Natural killer cell treated with Interleukin-12 subunit alpha and Interleukin-12 subunit beta and Interleukin-15 and Interleukin-18, amount 100 ng/mL, for 72 hours (primary cell): Measurements from ENCODE around the gene ZNF385B. TPM values are rescaled to one million over a fixed set of nuclear protein-coding genes. Genes with fewer than 3 reads are reported as not detected.

Source experiments
- ATAC-seq, 2 donors: fragments of 150-1000 bp; cut with Tn5 transposase in 1 of 2; sonication (Bioruptor Pico), chemical (Tn5 transposase) in 1 of 2; 2 replicates each; pipeline ENCODE4 v1.10.0; 2021
- DNase-seq: peaks from one replicate; pipeline ENCODE4 v3.0.0; 2022; ENCODE audit warnings: low spot score
- H3K27ac Mint-ChIP-seq, 2 donors: 1 replicate in 1 of 2; 2 replicates in 1 of 2; pipeline ENCODE4 v1.8.0; 2022; ENCODE audit warnings: mixed read lengths in 2 of 2, mild to moderate bottlenecking in 1 of 2, moderate library complexity in 1 of 2
- H3K27me3 Mint-ChIP-seq, 2 donors: 1 replicate in 1 of 2; 2 replicates in 1 of 2; pipeline ENCODE4 v1.8.0; 2022; ENCODE audit warnings: mixed read lengths in 2 of 2
- H3K36me3 Mint-ChIP-seq: one replicate; pipeline ENCODE4 v1.8.0; 2022; ENCODE audit warnings: mixed read lengths
- H3K4me1 Mint-ChIP-seq, 2 donors: 1 replicate in 1 of 2; 2 replicates in 1 of 2; pipeline ENCODE4 v1.8.0; 2022; ENCODE audit warnings: low read depth in 2 of 2, mixed read lengths in 2 of 2, mild to moderate bottlenecking in 1 of 2
- H3K4me3 Mint-ChIP-seq: one replicate; pipeline ENCODE4 v1.8.0; 2022; ENCODE audit warnings: mixed read lengths
- H3K9me3 Mint-ChIP-seq: 2 replicates; pipeline ENCODE4 v1.8.0; 2022; ENCODE audit warnings: mixed read lengths
- total RNA-seq, 2 donors: library from RNA; stranded (reverse); gene quantifications; one replicate each; pipeline ENCODE4 v1.2.3, GENCODE V29; 2022

The ZNF385B gene
- total RNA-seq, 2 donors from 2014 or later: not detected

DNA sequence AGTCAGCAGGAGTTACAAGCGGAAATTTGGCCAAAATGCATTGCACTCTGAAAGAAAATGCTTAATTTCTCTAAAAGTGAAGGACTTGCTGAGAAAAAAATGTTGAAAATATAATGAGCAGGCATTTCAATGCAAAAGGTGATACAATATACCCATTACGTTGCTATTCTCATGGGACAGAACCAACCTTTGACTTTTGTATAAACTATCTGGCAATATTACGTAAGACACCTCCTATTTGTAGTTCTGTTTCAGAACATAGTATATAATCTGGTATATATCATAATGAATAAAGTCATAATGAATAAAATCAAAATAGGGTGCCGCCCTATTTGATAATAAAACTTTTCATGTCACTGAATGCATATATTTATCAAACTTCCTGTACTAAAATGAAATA lies 310.6 kb downstream of the ZNF385B start:
- Mint-ChIP-seq H3K9me3 (peaks cover 8% of the 10 kb centered on the region), H3K27ac (no peak overlapping the region), H3K4me3 (no peak overlapping the region), H3K4me1 (no peaks in the 10 kb centered on the region), H3K27me3 (no peaks in the 10 kb centered on the region), H3K36me3 (no peaks in the 10 kb centered on the region)
- DNase-seq: no peak
- no peak for ATAC-seq

DNA sequence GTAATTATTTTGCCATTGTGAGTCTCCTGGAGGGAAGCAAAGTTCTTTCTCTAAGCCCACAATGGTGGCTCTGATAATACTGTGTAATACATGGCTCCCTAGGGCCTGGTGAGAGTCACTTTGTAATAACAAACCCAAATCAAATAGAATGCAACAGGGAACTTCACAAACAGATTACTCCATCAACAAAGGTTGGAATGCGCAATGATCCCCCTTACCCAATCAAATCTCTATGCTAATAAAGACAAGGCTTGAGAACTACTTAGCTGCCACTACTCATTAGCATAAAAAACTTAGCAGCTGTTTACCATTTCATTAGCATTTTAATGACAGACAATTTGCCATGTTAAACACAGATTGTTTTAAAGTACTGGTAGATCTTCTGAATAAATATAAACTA lies 311.2 kb downstream of the ZNF385B start:
- DNase-seq: no peak
- H3K4me3 Mint-ChIP-seq: no peak overlapping the region
- H3K27me3 Mint-ChIP-seq: no peaks in the 10 kb centered on the region
- no peak for ATAC-seq
- H3K36me3 Mint-ChIP-seq: no peaks in the 10 kb centered on the region
- H3K4me1 Mint-ChIP-seq: no peaks in the 10 kb centered on the region
- H3K9me3 Mint-ChIP-seq: peaks cover 8% of the 10 kb centered on the region
- no peak overlapping the region for H3K27ac Mint-ChIP-seq

DNA sequence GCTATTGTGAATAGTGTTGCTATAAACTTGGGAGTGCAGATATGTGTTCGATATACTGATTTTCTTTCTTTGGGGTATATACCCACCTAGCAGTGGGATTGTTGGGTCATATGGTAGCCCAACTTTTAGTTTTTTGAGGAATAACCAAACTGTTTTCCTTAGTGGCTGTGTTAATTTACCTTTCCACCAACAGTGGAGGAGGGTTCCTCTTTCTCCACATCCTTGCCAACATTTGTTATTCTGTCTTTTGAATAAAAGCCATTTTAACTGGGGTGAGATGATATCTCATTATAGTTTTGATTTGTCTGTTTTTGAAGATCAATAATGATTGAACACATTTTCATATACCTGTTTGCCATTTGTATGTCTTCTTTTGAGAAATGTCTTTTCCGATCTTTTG lies 314.8 kb downstream of the ZNF385B start:
- Mint-ChIP-seq H3K4me3 (no peak overlapping the region), H3K4me1 (no peaks in the 10 kb centered on the region), H3K27ac (no peak overlapping the region), H3K36me3 (no peaks in the 10 kb centered on the region), H3K27me3 (no peaks in the 10 kb centered on the region), H3K9me3 (peaks cover 7% of the 10 kb centered on the region)
- DNase-seq (no peak), ATAC-seq (no peak)

DNA sequence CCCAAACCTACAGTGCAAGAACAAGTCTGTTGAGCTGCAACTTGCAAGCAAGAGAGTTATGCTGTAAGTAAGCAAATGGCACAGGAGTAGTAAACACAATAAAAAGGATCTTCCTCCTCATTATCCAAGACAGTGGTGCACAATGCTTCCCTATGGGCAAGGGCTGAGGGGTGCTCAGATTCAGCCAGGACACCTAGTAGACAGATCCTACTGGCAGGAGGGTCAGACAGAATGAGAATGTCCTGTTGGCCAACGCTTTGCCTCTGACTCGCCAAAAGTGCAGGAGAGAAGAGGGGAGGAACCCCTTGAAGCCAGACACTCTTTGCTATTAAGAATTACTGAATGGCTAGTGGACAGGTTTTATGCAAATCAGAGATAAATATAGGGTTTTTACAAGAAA lies 316.4 kb downstream of the ZNF385B start:
- Mint-ChIP-seq H3K4me1 (no peaks in the 10 kb centered on the region), H3K4me3 (no peak overlapping the region), H3K9me3 (peaks cover 5% of the 10 kb centered on the region), H3K36me3 (no peaks in the 10 kb centered on the region), H3K27ac (no peak overlapping the region), H3K27me3 (no peaks in the 10 kb centered on the region)
- DNase-seq (no peak), ATAC-seq (no peak)

DNA sequence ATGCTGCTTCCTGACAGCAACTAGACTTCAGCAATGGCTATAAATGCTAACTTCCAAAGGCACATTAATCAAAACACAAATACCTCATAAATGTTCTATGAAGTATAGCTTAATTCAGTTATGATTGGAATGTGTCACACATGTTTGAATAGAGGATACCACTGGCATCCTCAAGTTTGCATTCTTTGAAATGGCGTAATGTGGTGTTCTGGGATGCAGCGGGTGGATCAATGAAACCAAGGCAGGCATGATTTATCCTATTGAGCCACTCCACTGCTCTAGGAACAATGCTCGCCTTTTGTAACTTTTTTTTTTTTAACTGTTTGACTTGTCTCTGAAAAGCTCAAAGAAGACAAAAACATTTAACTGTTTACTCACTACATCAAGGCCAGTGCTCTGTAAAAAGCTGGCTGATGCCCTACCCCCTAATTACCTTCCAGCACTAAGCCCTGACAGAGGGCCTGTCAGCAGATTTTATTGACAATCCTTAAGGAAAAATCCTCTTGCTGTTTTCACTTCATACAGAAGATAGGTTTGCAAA lies 318.0 kb downstream of the ZNF385B start:
- no peaks in the 10 kb centered on the region for H3K36me3 Mint-ChIP-seq
- DNase-seq (no peak), ATAC-seq (no peak)
- no peak overlapping the region for H3K4me3 Mint-ChIP-seq
- H3K27ac Mint-ChIP-seq: no peak overlapping the region
- no peaks in the 10 kb centered on the region for H3K4me1 Mint-ChIP-seq
- peaks cover 5% of the 10 kb centered on the region for H3K9me3 Mint-ChIP-seq
- H3K27me3 Mint-ChIP-seq: no peaks in the 10 kb centered on the region

DNA sequence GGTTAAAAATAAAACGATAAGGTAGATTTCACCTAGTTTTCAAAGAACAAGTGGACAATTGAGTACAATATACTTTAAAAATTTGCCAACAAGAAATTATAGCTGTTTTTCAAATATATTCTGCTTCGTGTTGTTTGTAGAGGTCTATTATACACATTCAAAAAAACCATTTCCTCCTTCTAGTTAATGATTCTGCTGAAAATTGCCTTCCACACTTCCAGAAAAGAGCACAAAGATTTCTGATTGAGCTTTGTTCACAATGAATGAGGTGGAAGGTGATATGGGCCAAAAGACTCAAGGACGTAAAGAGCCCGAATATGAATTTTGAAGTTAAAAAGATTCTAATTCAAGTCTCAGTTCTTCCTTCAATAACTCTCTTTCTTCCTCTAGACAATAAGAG lies 319.8 kb downstream of the ZNF385B start:
- ATAC-seq: no peak
- no peak for DNase-seq
- no peak overlapping the region for H3K4me3 Mint-ChIP-seq
- no peak overlapping the region for H3K27ac Mint-ChIP-seq
- no peaks in the 10 kb centered on the region for H3K36me3 Mint-ChIP-seq
- no peaks in the 10 kb centered on the region for H3K9me3 Mint-ChIP-seq
- no peaks in the 10 kb centered on the region for H3K27me3 Mint-ChIP-seq
- H3K4me1 Mint-ChIP-seq: no peaks in the 10 kb centered on the region

DNA sequence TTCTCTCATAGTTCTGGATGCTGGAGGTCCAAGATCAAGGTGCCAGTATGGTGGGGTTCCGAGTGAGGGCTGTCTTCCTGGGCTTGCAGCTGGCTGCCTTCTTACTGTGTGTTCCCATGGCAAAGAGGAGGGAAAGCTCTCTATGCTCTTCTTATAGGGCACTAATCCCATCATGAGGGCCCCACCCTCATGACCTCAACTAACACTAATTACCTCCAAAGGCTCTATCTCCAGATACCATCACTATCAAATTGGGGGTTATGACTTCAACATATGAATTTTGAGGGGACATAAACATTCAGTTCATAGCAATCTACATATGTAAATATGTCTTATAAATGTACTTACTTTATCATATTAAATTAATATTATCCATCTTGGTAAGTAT lies 322.3 kb downstream of the ZNF385B start:
- no peaks in the 10 kb centered on the region for H3K9me3 Mint-ChIP-seq
- H3K4me3 Mint-ChIP-seq: no peak overlapping the region
- H3K4me1 Mint-ChIP-seq: no peaks in the 10 kb centered on the region
- ATAC-seq (no peak), DNase-seq (no peak)
- H3K27ac Mint-ChIP-seq: no peak overlapping the region
- H3K36me3 Mint-ChIP-seq: no peaks in the 10 kb centered on the region
- H3K27me3 Mint-ChIP-seq: no peaks in the 10 kb centered on the region

DNA sequence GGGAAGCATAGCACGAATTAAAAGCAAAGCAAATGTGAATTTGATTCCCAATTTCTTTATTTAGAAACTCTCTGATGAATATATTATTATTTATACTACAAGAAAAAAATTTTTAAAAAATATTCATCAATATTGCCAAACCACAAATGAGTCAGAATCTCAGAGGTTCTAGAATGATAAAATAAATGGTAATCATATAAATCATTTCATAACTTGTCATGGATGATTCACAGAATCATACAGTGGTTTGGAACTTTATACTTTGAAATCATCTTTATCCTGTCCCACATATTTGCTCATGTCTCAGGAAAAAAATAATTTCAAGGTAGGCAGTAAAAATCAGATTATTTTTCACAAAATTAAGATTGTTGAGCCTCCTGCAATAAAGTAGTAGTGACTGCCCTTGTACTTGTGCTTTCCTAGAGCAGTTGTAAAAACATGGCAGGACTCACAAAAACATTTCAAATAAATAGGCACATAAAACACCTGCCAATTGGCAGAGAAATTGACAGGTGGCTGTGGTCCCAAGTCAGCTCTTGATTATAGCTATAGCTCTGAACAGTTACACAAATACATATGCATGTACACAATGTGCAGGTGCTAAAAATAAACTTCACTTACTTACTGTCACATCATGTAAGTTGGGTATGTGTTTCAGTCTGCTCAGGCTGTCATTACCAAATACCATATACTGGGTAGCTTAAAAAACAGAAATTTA lies 322.8 kb downstream of the ZNF385B start:
- H3K27me3 Mint-ChIP-seq: no peaks in the 10 kb centered on the region
- ATAC-seq (no peak), DNase-seq (no peak)
- no peak overlapping the region for H3K4me3 Mint-ChIP-seq
- no peaks in the 10 kb centered on the region for H3K4me1 Mint-ChIP-seq
- H3K36me3 Mint-ChIP-seq: no peaks in the 10 kb centered on the region
- no peak overlapping the region for H3K27ac Mint-ChIP-seq
- no peaks in the 10 kb centered on the region for H3K9me3 Mint-ChIP-seq

DNA sequence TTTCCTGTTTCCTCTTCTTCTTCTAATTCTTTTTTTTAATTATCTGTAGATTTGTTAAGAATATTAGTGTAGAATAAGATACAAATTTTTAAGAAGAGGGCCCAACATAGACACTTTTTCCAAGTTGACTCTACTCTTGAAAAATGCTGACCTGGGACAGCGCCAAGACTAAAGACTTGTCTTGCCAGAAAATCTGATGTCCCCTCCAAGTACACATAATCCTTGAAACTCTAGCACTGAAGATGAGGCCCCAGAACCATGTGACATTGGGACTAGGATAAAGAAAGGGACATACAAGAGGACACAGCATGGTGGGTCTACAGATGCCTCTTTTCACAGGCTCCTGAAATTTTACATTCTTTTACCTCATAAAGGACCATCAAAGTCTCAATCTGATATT lies 325.2 kb downstream of the ZNF385B start:
- no peaks in the 10 kb centered on the region for H3K27me3 Mint-ChIP-seq
- H3K4me1 Mint-ChIP-seq: no peaks in the 10 kb centered on the region
- H3K9me3 Mint-ChIP-seq: no peaks in the 10 kb centered on the region
- no peaks in the 10 kb centered on the region for H3K36me3 Mint-ChIP-seq
- no peak overlapping the region for H3K27ac Mint-ChIP-seq
- no peak overlapping the region for H3K4me3 Mint-ChIP-seq
- DNase-seq (no peak), ATAC-seq (no peak)

DNA sequence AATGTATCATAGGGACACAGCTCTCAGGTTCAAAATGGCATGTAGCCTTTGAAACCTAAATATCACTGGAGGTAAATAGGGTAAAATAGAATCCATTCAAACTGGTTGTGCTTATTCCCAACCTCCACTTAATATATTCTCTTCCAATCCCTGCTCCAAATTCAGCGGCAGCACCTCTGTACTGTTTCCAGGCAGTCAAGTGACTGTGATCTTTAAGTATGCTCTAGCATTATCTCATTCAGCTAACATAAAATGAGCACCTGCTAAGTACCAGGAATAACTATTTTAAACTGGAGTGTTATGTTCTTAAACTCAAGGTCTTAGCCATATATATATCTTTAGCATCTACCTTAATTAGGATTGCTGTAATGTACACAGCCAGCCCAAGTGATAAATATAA lies 327.5 kb downstream of the ZNF385B start:
- Mint-ChIP-seq H3K27ac (no peak overlapping the region), H3K4me3 (no peak overlapping the region), H3K4me1 (no peaks in the 10 kb centered on the region), H3K27me3 (no peaks in the 10 kb centered on the region), H3K36me3 (no peaks in the 10 kb centered on the region), H3K9me3 (no peaks in the 10 kb centered on the region)
- ATAC-seq: no peak
- DNase-seq: no peak

DNA sequence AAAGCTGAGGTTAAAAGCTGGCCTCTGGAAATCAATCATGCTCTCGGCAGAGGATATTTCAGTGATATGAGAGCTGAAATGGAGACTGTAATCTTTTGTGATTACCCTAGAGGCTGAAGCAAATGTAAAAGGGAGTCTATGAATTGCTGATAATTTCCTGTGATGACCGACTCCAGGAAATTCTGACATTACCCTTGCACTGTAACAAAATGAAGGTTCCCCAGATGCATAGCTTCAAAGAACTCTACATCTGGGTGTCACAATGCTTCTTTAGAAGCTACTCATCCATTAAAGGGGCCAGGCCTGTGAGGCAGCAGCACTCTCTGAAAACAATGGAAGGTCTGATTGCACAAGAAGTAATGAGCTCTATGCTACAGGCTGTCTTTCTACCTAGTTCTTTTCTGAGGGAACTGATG lies 328.5 kb downstream of the ZNF385B start:
- Mint-ChIP-seq H3K4me3 (no peak overlapping the region), H3K4me1 (no peaks in the 10 kb centered on the region), H3K36me3 (no peaks in the 10 kb centered on the region), H3K27me3 (no peaks in the 10 kb centered on the region), H3K9me3 (no peaks in the 10 kb centered on the region), H3K27ac (no peak overlapping the region)
- ATAC-seq (no peak), DNase-seq (no peak)

DNA sequence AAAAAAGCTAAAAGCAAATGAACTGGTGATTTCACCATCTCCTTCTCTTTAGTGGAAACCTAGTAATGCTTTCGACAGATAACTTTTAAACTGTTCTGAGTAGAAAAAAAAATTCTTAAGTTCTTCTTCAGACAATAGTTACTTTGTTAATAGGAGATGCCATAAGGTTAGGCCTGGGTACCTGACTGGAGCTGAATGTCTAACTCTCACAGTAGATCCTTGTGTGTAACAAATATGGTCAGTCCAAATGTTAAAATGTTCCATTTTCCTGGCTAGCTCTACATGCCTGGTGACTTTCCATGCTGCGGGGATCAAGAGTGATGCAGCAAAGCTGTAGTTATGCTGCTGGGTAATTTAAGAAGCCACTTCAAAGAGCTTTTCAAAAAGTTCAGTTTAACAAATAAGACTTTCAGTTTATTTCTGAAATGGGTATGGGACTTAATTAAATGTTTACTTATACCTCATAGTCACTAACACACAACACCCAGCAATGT lies 332.8 kb downstream of the ZNF385B start:
- Mint-ChIP-seq H3K9me3 (no peaks in the 10 kb centered on the region), H3K36me3 (no peaks in the 10 kb centered on the region), H3K27ac (no peak overlapping the region), H3K4me3 (no peak overlapping the region), H3K4me1 (no peaks in the 10 kb centered on the region), H3K27me3 (no peaks in the 10 kb centered on the region)
- ATAC-seq (no peak), DNase-seq (no peak)

DNA sequence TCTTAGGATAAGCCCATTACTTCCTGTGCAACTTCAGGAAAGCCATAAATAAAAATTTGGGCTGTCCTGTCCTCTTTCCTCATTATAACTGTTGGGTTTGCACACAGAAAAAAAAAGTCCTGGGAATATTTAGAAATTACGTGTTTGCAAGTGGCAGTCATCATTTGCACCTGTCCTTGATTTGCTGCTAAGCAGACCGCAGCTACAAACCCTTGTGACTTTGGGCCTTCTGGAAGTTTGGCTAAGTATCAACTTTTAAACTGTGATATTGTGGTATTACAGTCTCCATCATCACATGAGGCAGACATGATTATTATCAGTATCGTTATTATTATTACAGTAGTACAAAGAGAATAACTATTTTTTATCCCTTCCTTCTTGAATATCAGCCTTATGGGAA lies 336.1 kb downstream of the ZNF385B start:
- Mint-ChIP-seq H3K27me3 (no peaks in the 10 kb centered on the region), H3K4me1 (no peaks in the 10 kb centered on the region), H3K27ac (no peak overlapping the region), H3K36me3 (no peaks in the 10 kb centered on the region), H3K4me3 (no peak overlapping the region), H3K9me3 (no peaks in the 10 kb centered on the region)
- ATAC-seq: no peak
- no peak for DNase-seq

DNA sequence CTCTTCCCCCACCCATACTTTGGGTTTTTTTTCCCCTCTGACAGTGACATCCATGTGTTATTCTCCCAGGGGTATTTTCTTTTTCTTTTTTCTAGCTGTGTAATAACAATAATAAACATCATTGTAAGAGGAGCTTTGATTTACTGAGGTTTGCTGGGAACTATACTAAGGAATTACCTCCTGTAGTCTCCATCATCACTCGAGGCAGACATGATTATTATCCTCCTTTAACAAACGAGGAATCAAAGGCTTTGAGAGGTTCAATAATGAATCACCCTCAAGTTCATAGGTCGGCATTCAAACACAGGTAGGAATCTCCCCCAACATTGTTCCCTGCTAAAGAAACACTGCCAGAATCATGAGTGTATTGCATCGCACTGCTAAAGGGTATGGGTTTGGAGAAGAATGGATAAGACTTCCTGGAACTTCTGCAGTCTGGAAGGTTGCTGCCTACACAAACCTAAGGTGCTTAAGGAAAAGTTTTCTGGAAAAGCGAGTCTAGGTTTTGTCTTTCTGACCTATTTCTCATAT lies 336.5 kb downstream of the ZNF385B start:
- Mint-ChIP-seq H3K27ac (no peak overlapping the region), H3K4me3 (no peak overlapping the region), H3K4me1 (no peaks in the 10 kb centered on the region), H3K9me3 (no peaks in the 10 kb centered on the region), H3K27me3 (no peaks in the 10 kb centered on the region), H3K36me3 (no peaks in the 10 kb centered on the region)
- DNase-seq (no peak), ATAC-seq (no peak)

DNA sequence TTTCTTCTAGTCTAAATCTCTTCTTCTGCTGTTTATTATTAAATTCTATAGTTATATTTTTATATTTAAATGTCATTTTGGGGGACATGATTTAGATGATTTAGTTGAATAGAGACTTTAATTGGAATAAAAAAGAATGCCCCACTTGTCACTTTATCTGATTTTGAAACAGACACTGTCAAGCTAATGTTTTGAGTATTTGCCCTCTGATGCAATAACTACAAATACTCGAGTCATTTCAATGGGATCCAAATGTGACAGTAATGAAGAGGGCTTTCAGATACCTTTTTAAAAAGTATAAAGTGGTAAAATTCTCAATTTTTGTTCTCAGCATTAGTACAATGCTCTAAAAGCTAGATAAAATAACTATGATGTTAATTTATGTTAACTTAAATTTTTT lies 339.5 kb downstream of the ZNF385B start:
- ATAC-seq: no peak
- no peaks in the 10 kb centered on the region for H3K36me3 Mint-ChIP-seq
- no peaks in the 10 kb centered on the region for H3K4me1 Mint-ChIP-seq
- no peaks in the 10 kb centered on the region for H3K27me3 Mint-ChIP-seq
- no peaks in the 10 kb centered on the region for H3K9me3 Mint-ChIP-seq
- H3K27ac Mint-ChIP-seq: no peak overlapping the region
- DNase-seq: no peak
- H3K4me3 Mint-ChIP-seq: no peak overlapping the region
